Measurements from ENCODE around the gene CFAP70.

CFAP70 gene

GRCh38 chr10:73405556-73405955, 46.9 kb upstream of the CFAP70 start:
- no peaks in the 10 kb centered on the region for H3K4me1 ChIP-seq (ENCODE audit: low read length)
- H4K20me1 ChIP-seq (ENCODE audit: insufficient read depth, low read length) = peaks cover 4% of the 10 kb centered on the region
- no peak overlapping the region for H3K4me2 ChIP-seq (ENCODE audit: low read length)
- H3K4me3 ChIP-seq (ENCODE audit: low read length) = no peak overlapping the region
- no peak overlapping the region for H3K9ac ChIP-seq (ENCODE audit: low read length)
- no peak for TF ChIP-seq EZH2phosphoT487 (IDR thresholded peaks at IDR 0.05; ENCODE audit: low read depth)
- no peak for TF ChIP-seq CTCF (IDR thresholded peaks at IDR 0.05; ENCODE audit: low read depth, low read length)
- H3K27ac ChIP-seq (ENCODE audit: low read length) = no peak overlapping the region
- H3K79me2 ChIP-seq (ENCODE audit: low read length) = peaks cover 93% of the 10 kb centered on the region
- no peak overlapping the region for H2AFZ ChIP-seq (ENCODE audit: low read depth, low read length)
- H3K27me3 ChIP-seq (ENCODE audit: low read depth, low read length) = no peaks in the 10 kb centered on the region
- H3K36me3 ChIP-seq (replicated peaks; ENCODE audit: low read depth, low read length) = no peaks in the 10 kb centered on the region
- no peaks in the 10 kb centered on the region for H3K9me3 ChIP-seq (ENCODE audit: insufficient read depth, low read length)

GRCh38 chr10:73404690-73405089, 46.0 kb upstream of the CFAP70 start:
- Histone ChIP-seq H3K9ac (ENCODE audit: low read length) (no peak overlapping the region), H3K4me3 (ENCODE audit: low read length) (no peak overlapping the region), H3K9me3 (ENCODE audit: insufficient read depth, low read length) (no peaks in the 10 kb centered on the region), H3K4me1 (ENCODE audit: low read length) (no peaks in the 10 kb centered on the region), H3K79me2 (ENCODE audit: low read length) (peaks cover 90% of the 10 kb centered on the region), H2AFZ (ENCODE audit: low read depth, low read length) (no peak overlapping the region), H3K27ac (ENCODE audit: low read length) (no peak overlapping the region), H3K36me3 (replicated peaks; ENCODE audit: low read depth, low read length) (no peaks in the 10 kb centered on the region), H3K27me3 (ENCODE audit: low read depth, low read length) (no peaks in the 10 kb centered on the region), H3K4me2 (ENCODE audit: low read length) (no peak overlapping the region), H4K20me1 (ENCODE audit: insufficient read depth, low read length) (peaks cover 4% of the 10 kb centered on the region)
- TF ChIP-seq CTCF (IDR thresholded peaks at IDR 0.05; ENCODE audit: low read depth, low read length) = no peak
- no peak for TF ChIP-seq EZH2phosphoT487 (IDR thresholded peaks at IDR 0.05; ENCODE audit: low read depth)

GRCh38 chr10:73401636-73402035, 43.0 kb upstream of the CFAP70 start:
- H3K27ac ChIP-seq (ENCODE audit: low read length) = no peak overlapping the region
- H3K27me3 ChIP-seq (ENCODE audit: low read depth, low read length) = no peaks in the 10 kb centered on the region
- no peak overlapping the region for H3K4me3 ChIP-seq (ENCODE audit: low read length)
- no peak overlapping the region for H2AFZ ChIP-seq (ENCODE audit: low read depth, low read length)
- H4K20me1 ChIP-seq (ENCODE audit: insufficient read depth, low read length) = no peaks in the 10 kb centered on the region
- peaks cover 59% of the 10 kb centered on the region for H3K79me2 ChIP-seq (ENCODE audit: low read length)
- no peak overlapping the region for H3K9ac ChIP-seq (ENCODE audit: low read length)
- no peak overlapping the region for H3K4me2 ChIP-seq (ENCODE audit: low read length)
- H3K9me3 ChIP-seq (ENCODE audit: insufficient read depth, low read length) = no peaks in the 10 kb centered on the region
- H3K4me1 ChIP-seq (ENCODE audit: low read length) = no peaks in the 10 kb centered on the region
- no peak for TF ChIP-seq CTCF (IDR thresholded peaks at IDR 0.05; ENCODE audit: low read depth, low read length)
- no peak for TF ChIP-seq EZH2phosphoT487 (IDR thresholded peaks at IDR 0.05; ENCODE audit: low read depth)
- H3K36me3 ChIP-seq (replicated peaks; ENCODE audit: low read depth, low read length) = peaks cover 3% of the 10 kb centered on the region

- Histone ChIP-seq H3K79me2 (ENCODE audit: low read length) (peaks cover 36% of the 10 kb centered on the region), H3K27ac (ENCODE audit: low read length) (no peak overlapping the region), H3K4me2 (ENCODE audit: low read length) (no peak overlapping the region), H3K36me3 (replicated peaks; ENCODE audit: low read depth, low read length) (peaks cover 12% of the 10 kb centered on the region), H3K4me3 (ENCODE audit: low read length) (no peak overlapping the region), H3K9me3 (ENCODE audit: insufficient read depth, low read length) (no peaks in the 10 kb centered on the region), H3K4me1 (ENCODE audit: low read length) (no peaks in the 10 kb centered on the region), H2AFZ (ENCODE audit: low read depth, low read length) (no peak overlapping the region), H4K20me1 (ENCODE audit: insufficient read depth, low read length) (no peaks in the 10 kb centered on the region), H3K9ac (ENCODE audit: low read length) (no peak overlapping the region), H3K27me3 (ENCODE audit: low read depth, low read length) (no peaks in the 10 kb centered on the region)
- TF ChIP-seq EZH2phosphoT487 (IDR thresholded peaks at IDR 0.05; ENCODE audit: low read depth) (no peak), CTCF (IDR thresholded peaks at IDR 0.05; ENCODE audit: low read depth, low read length) (no peak)
Measured at GRCh38 chr10:73399063-73399462, 40.4 kb upstream of the CFAP70 start.
